ENCODE data around the gene XYLT1. TPM values are rescaled to one million over a fixed set of nuclear protein-coding genes. Genes with fewer than 3 reads are reported as not detected.

Gene XYLT1
- polyA plus RNA-seq, 1 of the 3 experiments (the other 2 are of a cell fraction), result 17.6 TPM

GRCh38 chr16:17273142-17273561 is 197.6 kb downstream of the XYLT1 start:
- DNase-seq, result no peak
- Histone ChIP-seq H3K4me3 (ENCODE audit: low read depth in 2 of 2, low read length in 1 of 2) (no peak overlapping the region), H3K9me3 (no peaks in the 10 kb centered on the region), H2AFZ (ENCODE audit: low read depth) (no peak overlapping the region), H3K4me1 (ENCODE audit: control insufficient read depth in 1 of 2, insufficient read depth in 2 of 2, low read depth in 1 of 2, low read length in 1 of 2) (peaks cover 0 to 41% of the 10 kb centered on the region in 2 experiments; a peak in 1 of 4 replicates), H3K4me2 (no peak overlapping the region), H3K27me3 (ENCODE audit: insufficient read depth) (no peaks in the 10 kb centered on the region), H3K9ac (no peak overlapping the region), H3F3A (replicated peaks; ENCODE audit: insufficient read depth) (no peaks in the 10 kb centered on the region), H4K20me1 (ENCODE audit: insufficient read depth) (peaks cover 99% of the 10 kb centered on the region), H3K27ac (ENCODE audit: low read depth in 2 of 2, low read length in 1 of 2) (peak overlapping the region; percentile 38 to 51; a peak in 2 of 4 replicates), H3K36me3 (replicated peaks in 1 of 2; ENCODE audit: control insufficient read depth in 1 of 2, insufficient read depth in 2 of 2, low read length in 1 of 2) (no peaks in the 10 kb centered on the region), H3K79me2 (ENCODE audit: insufficient read depth) (peaks cover 97% of the 10 kb centered on the region), H3K9me2 (no peaks in the 10 kb centered on the region)
- CTCF ChIA-PET, result no interaction called here
- TF ChIP-seq JUND (IDR thresholded peaks at IDR 0.05), result peak; percentile 74
- no peak for TF ChIP-seq IRF3 (IDR thresholded peaks at IDR 0.05; ENCODE audit: low read depth, low read length)
- no peak for TF ChIP-seq POLR2AphosphoS5 (IDR thresholded peaks at IDR 0.05; ENCODE audit: low read depth, low read length)
- peak; percentile 89 for TF ChIP-seq FOSL2 (IDR thresholded peaks at IDR 0.05; ENCODE audit: borderline replicate concordance, low read depth)
- TF ChIP-seq TCF12 (IDR thresholded peaks at IDR 0.05), result peak; percentile 65
- WGBS (ENCODE audit: low lambda C conversion rate), result 49% methylated on average over 4 of the region's 4 CpGs
- POLR2A ChIA-PET, result no interaction called here

- no peaks in the 10 kb centered on the region for H3K9me2 ChIP-seq
- CTCF ChIA-PET, result interaction anchor here (1.0 to 1.2 kb wide), 2 partner anchors 11 to 195 kb away, joined by 3 to 5 read pairs; no protein-coding TSS in a partner anchor
These were observed 198.0 kb downstream of the XYLT1 start for GRCh38 chr16:17272716-17273115.

More at GRCh38 chr16:17272716-17273115, 198.0 kb downstream of the XYLT1 start:
- H3K9ac ChIP-seq, result no peak overlapping the region
- H4K20me1 ChIP-seq (ENCODE audit: insufficient read depth), result peaks cover 97% of the 10 kb centered on the region
- POLR2A ChIA-PET, result interaction anchor here (1.7 kb wide), 1 partner anchor 24 kb away, joined by 4 read pairs; no protein-coding TSS in a partner anchor
- no peak for DNase-seq
- H2AFZ ChIP-seq (ENCODE audit: low read depth), result no peak overlapping the region
- H3K27ac ChIP-seq (ENCODE audit: low read depth in 2 of 2, low read length in 1 of 2), result peak overlapping the region; percentile 38 to 51; a peak in 2 of 4 replicates
- H3K4me2 ChIP-seq, result no peak overlapping the region
- TF ChIP-seq RFX5 (IDR thresholded peaks at IDR 0.05; ENCODE audit: low read length) (no peak), MXI1 (IDR thresholded peaks at IDR 0.05; ENCODE audit: low read depth, low read length) (no peak), GABPA (IDR thresholded peaks at IDR 0.05; ENCODE audit: low read depth) (no peak), MEF2A (IDR thresholded peaks at IDR 0.05; ENCODE audit: borderline replicate concordance, low read depth) (no peak), RXRA (IDR thresholded peaks at IDR 0.05; ENCODE audit: borderline replicate concordance, low read depth) (no peak), EP300 (IDR thresholded peaks at IDR 0.05; ENCODE audit: borderline replicate concordance in 1 of 2, low read depth in 1 of 2, low read length in 1 of 2) (no peak), EZH2phosphoT487 (IDR thresholded peaks at IDR 0.05; ENCODE audit: borderline replicate concordance, low read depth) (no peak), RAD21 (IDR thresholded peaks at IDR 0.05; ENCODE audit: low read length) (no peak), ZBTB33 (IDR thresholded peaks at IDR 0.05; ENCODE audit: borderline replicate concordance, low read depth) (no peak)
- H3K4me3 ChIP-seq (ENCODE audit: low read depth in 2 of 2, low read length in 1 of 2), result no peak overlapping the region
- no peaks in the 10 kb centered on the region for H3F3A ChIP-seq (replicated peaks; ENCODE audit: insufficient read depth)
- H3K4me1 ChIP-seq (ENCODE audit: control insufficient read depth in 1 of 2, insufficient read depth in 2 of 2, low read depth in 1 of 2, low read length in 1 of 2), result peaks cover 0 to 36% of the 10 kb centered on the region in 2 experiments; a peak in 1 of 4 replicates
- no peaks in the 10 kb centered on the region for H3K36me3 ChIP-seq (replicated peaks in 1 of 2; ENCODE audit: control insufficient read depth in 1 of 2, insufficient read depth in 2 of 2, low read length in 1 of 2)
- 74% methylated on average over 6 of the region's 10 CpGs for WGBS (ENCODE audit: low lambda C conversion rate)
- no peaks in the 10 kb centered on the region for H3K27me3 ChIP-seq (ENCODE audit: insufficient read depth)
- H3K9me3 ChIP-seq, result no peaks in the 10 kb centered on the region
- H3K79me2 ChIP-seq (ENCODE audit: insufficient read depth), result peaks cover 97% of the 10 kb centered on the region

Measured in SK-N-SH (cell line).